Calu3 (cell line): ENCODE results near the gene SIRPA. TPM values are rescaled to one million over a fixed set of nuclear protein-coding genes. Genes with fewer than 3 reads are reported as not detected.
"Not testable (repeated sequence)": the region's sequence is repeated elsewhere in the genome, so short reads cannot be mapped to it uniquely, and the experiment has no call there.

ENCODE experiments used
- BruUV-seq: library from RNA; stranded (reverse); fragments of 400-500 nt; replicated peaks from 2 replicates; lab custom pipeline; 2021; lab: Mats Ljungman, UMichigan
- CTCF ChIA-PET: fragments of 300-600 bp; sonication (Branson Sonifier 250); formaldehyde crosslinking; loops from one replicate; lab custom pipeline; 2022; ENCODE audit warnings: antibody characterized with exemption; lab: Charles Lee
- DNase-seq: peaks from one replicate; pipeline ENCODE4 v3.0.0; 2022
- H3K27ac Mint-ChIP-seq: one replicate; pipeline ENCODE4 v1.8.0; 2022; ENCODE audit warnings: mixed read lengths; ENCODE audit not compliant: unreplicated experiment
- H3K27me3 Mint-ChIP-seq: one replicate; pipeline ENCODE4 v1.8.0; 2022; ENCODE audit warnings: mixed read lengths; ENCODE audit not compliant: unreplicated experiment
- H3K36me3 Mint-ChIP-seq: one replicate; pipeline ENCODE4 v1.8.0; 2022; ENCODE audit warnings: mild to moderate bottlenecking, moderate library complexity, mixed read lengths; ENCODE audit not compliant: insufficient read depth, unreplicated experiment
- H3K4me1 Mint-ChIP-seq: one replicate; pipeline ENCODE4 v1.8.0; 2022; ENCODE audit warnings: mild to moderate bottlenecking, low read depth, mixed read lengths; ENCODE audit not compliant: unreplicated experiment
- H3K4me3 Mint-ChIP-seq: one replicate; pipeline ENCODE4 v1.8.0; 2022; ENCODE audit warnings: mild to moderate bottlenecking, low read depth, moderate library complexity, mixed read lengths; ENCODE audit not compliant: unreplicated experiment
- H3K9me3 Mint-ChIP-seq: one replicate; pipeline ENCODE4 v1.8.0; 2022; ENCODE audit warnings: low read depth, mixed read lengths; ENCODE audit not compliant: unreplicated experiment
- CTCF ChIP-seq: fragments of 200-600 bp; IDR thresholded peaks from one replicate; pipeline ENCODE4 v1.8.0; 2022; ENCODE audit warnings: antibody characterized with exemption; ENCODE audit not compliant: unreplicated experiment
- intact Hi-C: fragments of 100-400 bp; cut with micrococcal nuclease; formaldehyde crosslinking; loops from one replicate; pipeline ENCODE4 v1.10.0; 2022; ENCODE audit not compliant: unreplicated experiment
- total RNA-seq: library from RNA; stranded (reverse); gene quantifications from 2 replicates; pipeline ENCODE4 v1.2.3, GENCODE V29; 2022

Gene SIRPA
- total RNA-seq, 1 experiment from 2014 or later, result 24.0 TPM

DNA sequence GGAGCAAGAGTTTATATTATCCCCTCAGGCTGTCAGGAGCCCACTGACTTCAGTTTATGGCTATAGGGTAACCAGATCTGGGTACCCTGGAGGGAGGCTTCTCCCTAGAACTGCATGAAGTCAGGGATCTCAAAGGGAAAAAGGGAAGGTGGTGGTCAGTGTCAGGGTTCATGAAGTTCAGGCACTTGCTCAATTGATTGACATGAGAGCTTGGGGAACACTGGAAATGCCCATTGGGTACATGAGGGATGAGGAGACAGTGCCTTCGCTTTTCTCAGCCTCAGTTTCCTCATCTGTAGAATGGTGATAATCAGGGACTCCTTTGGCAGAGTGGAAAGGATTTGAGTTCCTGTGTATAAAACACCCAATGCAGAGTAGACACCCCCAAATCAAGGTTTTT is 22.6 kb downstream of the SIRPA start:
- no TSS peak for BruUV-seq

GRCh38 chr20:1918491-1919165 is 23.4 kb downstream of the SIRPA start:
- BruUV-seq, result no TSS peak
- intact Hi-C loops, result no loop called here
- Mint-ChIP-seq H3K27ac (no peak overlapping the region), H3K4me1 (peaks cover 35% of the 10 kb centered on the region), H3K36me3 (peaks cover 14% of the 10 kb centered on the region), H3K27me3 (no peaks in the 10 kb centered on the region), H3K4me3 (no peak overlapping the region), H3K9me3 (no peaks in the 10 kb centered on the region)
- TF ChIP-seq CTCF, result no peak
- CTCF ChIA-PET, result no interaction called here
- DNase-seq, result no peak

More for the DNA sequence above, 22.6 kb downstream of the SIRPA start:
- peaks cover 32% of the 10 kb centered on the region for H3K4me1 Mint-ChIP-seq
- peaks cover 12% of the 10 kb centered on the region for H3K36me3 Mint-ChIP-seq
- H3K9me3 Mint-ChIP-seq, result no peaks in the 10 kb centered on the region
- intact Hi-C loops, result no loop called here
- no peak overlapping the region for H3K4me3 Mint-ChIP-seq
- H3K27ac Mint-ChIP-seq, result no peak overlapping the region
- no peaks in the 10 kb centered on the region for H3K27me3 Mint-ChIP-seq
- DNase-seq, result no peak
- no peak for TF ChIP-seq CTCF
- CTCF ChIA-PET, result no interaction called here

- CTCF ChIA-PET, result no interaction called here
- intact Hi-C loops, result no loop called here
- no peak for TF ChIP-seq CTCF
- Mint-ChIP-seq H3K27me3 (no peaks in the 10 kb centered on the region), H3K4me3 (peak overlapping the region; percentile 43), H3K4me1 (peaks cover 35% of the 10 kb centered on the region), H3K27ac (peak overlapping the region; percentile 96), H3K36me3 (peaks cover 14% of the 10 kb centered on the region), H3K9me3 (no peaks in the 10 kb centered on the region)
- BruUV-seq, result no TSS peak
- peak; percentile 62 for DNase-seq
Observed at GRCh38 chr20:1920252-1920651, 25.0 kb downstream of the SIRPA start.

- Mint-ChIP-seq H3K4me3 (peak overlapping the region; percentile 43), H3K9me3 (no peaks in the 10 kb centered on the region), H3K36me3 (peaks cover 14% of the 10 kb centered on the region), H3K27me3 (no peaks in the 10 kb centered on the region), H3K27ac (peak overlapping the region; percentile 96), H3K4me1 (peaks cover 35% of the 10 kb centered on the region)
- BruUV-seq, result no TSS peak
- CTCF ChIA-PET, result interaction anchor here (0.6 to 0.7 kb wide), 2 partner anchors 87 to 157 kb away, joined by 3 to 6 read pairs; no protein-coding TSS in a partner anchor
- intact Hi-C loops, result no loop called here
- DNase-seq, result peak; percentile 3
- TF ChIP-seq CTCF, result no peak
Observed at GRCh38 chr20:1920826-1921225, 25.6 kb downstream of the SIRPA start.

- Mint-ChIP-seq H3K4me1 (peaks cover 35% of the 10 kb centered on the region), H3K36me3 (peaks cover 14% of the 10 kb centered on the region)
- CTCF ChIA-PET, H3K4me3 Mint-ChIP-seq, DNase-seq, H3K27ac Mint-ChIP-seq, BruUV-seq, H3K9me3 Mint-ChIP-seq, intact Hi-C loops, H3K27me3 Mint-ChIP-seq: not testable (repeated sequence)
Observed at GRCh38 chr20:1921985-1922384, 26.8 kb downstream of the SIRPA start.
